Heart left ventricle (tissue), 16 donors: ENCODE measurements around the gene SBNO2. TPM values are rescaled to one million over a fixed set of nuclear protein-coding genes. Genes with fewer than 3 reads are reported as not detected.

Experiments used
- ATAC-seq, 4 donors: fragments of 200-7000 bp; cut with Tn5 transposase; one replicate each; pipeline ENCODE4 v1.9.1; 2020 to 2022; ENCODE audit warnings: moderate library complexity in 4 of 4, mild to moderate bottlenecking in 3 of 4, moderate number of reproducible peaks in 1 of 4
- DNase-seq, 5 donors: peaks; one replicate each; pipeline ENCODE4 v3.0.0-alpha.2; 2020
- H3K27ac ChIP-seq, 12 donors: fragments of 200-600 bp; sonication (generic) in 4 of 12; one replicate each; pipeline versions ENCODE4 v1.5.0 to v1.8.0; 2016 to 2022; ENCODE audit warnings: mild to moderate bottlenecking in 2 of 12
- H3K27me3 ChIP-seq, 9 donors: fragments of 200-600 bp; sonication (generic) in 2 of 9; one replicate each; pipeline versions ENCODE4 v1.5.1 to v1.8.0; 2016 to 2022; ENCODE audit warnings: mild to moderate bottlenecking in 3 of 9
- H3K36me3 ChIP-seq, 9 donors: fragments of 200-600 bp; sonication (generic) in 2 of 9; one replicate each; pipeline versions ENCODE4 v1.5.0 to v1.8.0; 2018 to 2022; ENCODE audit warnings: mild to moderate bottlenecking in 2 of 9
- H3K4me1 ChIP-seq, 12 donors: fragments of 200-600 bp; sonication (generic) in 4 of 12; one replicate each; pipeline versions ENCODE4 v1.5.0 to v1.8.0; 2016 to 2022; ENCODE audit warnings: mild to moderate bottlenecking in 3 of 12
- H3K4me3 ChIP-seq, 12 donors: fragments of 200-600 bp; sonication (generic) in 4 of 12; one replicate each; pipeline versions ENCODE4 v1.5.0 to v1.8.0; 2017 to 2022; ENCODE audit warnings: mild to moderate bottlenecking in 9 of 12, moderate library complexity in 4 of 12
- H3K9me3 ChIP-seq, 12 donors: fragments of 200-600 bp; sonication (generic) in 4 of 12; one replicate each; pipeline versions ENCODE4 v1.5.0 to v1.8.0; 2016 to 2022; ENCODE audit warnings: mild to moderate bottlenecking in 1 of 12
- POLR2A ChIP-seq, 2 donors: fragments of 450-650 bp; IDR thresholded peaks; one replicate each; pipeline ENCODE4 v1.6.1; 2017; ENCODE audit warnings: antibody characterized with exemption in 2 of 2, mild to moderate bottlenecking in 2 of 2, moderate library complexity in 2 of 2
- WGBS, 4 donors: extraction: QIAGEN DNeasy Blood & Tissue Kit in 2 of 4; methylation state at CpG; one replicate each; pipeline versions ENCODE4 v1.1.5 to v1.1.7; 2013 to 2018; 5-methylcytosine and 5-hydroxymethylcytosine counted together
- intact Hi-C, 10 donors: fragments of 100-400 bp; cut with DNase I; formaldehyde crosslinking; loops; one replicate each; pipeline versions ENCODE4 v1.11.1 to v1.14.2; 2022
- polyA plus RNA-seq, 2 donors: library from polyadenylated mRNA; stranded (reverse); fragments of 200-250 nt; gene quantifications; one replicate each; pipeline ENCODE4 v1.2.3, GENCODE V29; 2013
- total RNA-seq, 9 donors: library from RNA; depleted of rRNA in 2 of 9; stranded (reverse); fragments of >200 nt in 2 of 9; fragmentation: NEBNext Ultra II Directional in 3 of 9; extraction: Animal tissue kit (Norgen Biotek cat#: 25700) in 3 of 9; gene quantifications; one replicate each; pipeline versions ENCODE4 v1.1.0 to v1.2.4, GENCODE V29; 2016 to 2023
- TF ChIP-seq, protein P1 (sequence below), 12 donors: fragments of 200-600 bp; sonication (generic) in 4 of 12; IDR thresholded peaks; one replicate each; pipeline versions ENCODE4 v1.5.0 to v1.8.0; 2018 to 2022; ENCODE audit warnings: antibody characterized with exemption in 12 of 12, mild to moderate bottlenecking in 5 of 12
- donor health status: ischemic (EF 13 %, LVEDD 7.1; RV severe dilation, severe dysfunction).
- donor health status: healthy with polysubstance abuse.
- donor health status: DM: no; HTN: yes; CAD: no.
- donor health status: DM: no; HTN: no; CAD: no.
- donor health status: ischemic (EF 25% LVEDD 6.9; RV normal size, moderate dysfunction).
- donor health status: ischemic (EF 25% LVEDD 5.7; RV mildly dilated, moderate dysfunction).
- donor health status: healthy.
- donor health status: DM: yes; HTN: yes; CAD: no.
- donor health status: ischemic (EF 35%, LVEDD 5.7; RV mildly dilated, moderate dysfunction).
- donor health status: nonischemic (EF 11% LVEDD 7.7; RV severe dilation, severe dysfunction).
- donor health status: DM: yes; HTN: yes; CAD: no.
- donor health status: PGD.
- donor health status: ischemic (EF 29% LVEDD 5.4; RV normal size, mild dysfunction).
- donor health status: nonischemic (EF 23%, LVEDD 6.1; RV moderate dilation, normal function).

Gene SBNO2
- total and polyA plus RNA-seq, 11 donors = 9.9 to 78.9 (median 18.7) TPM

DNA sequence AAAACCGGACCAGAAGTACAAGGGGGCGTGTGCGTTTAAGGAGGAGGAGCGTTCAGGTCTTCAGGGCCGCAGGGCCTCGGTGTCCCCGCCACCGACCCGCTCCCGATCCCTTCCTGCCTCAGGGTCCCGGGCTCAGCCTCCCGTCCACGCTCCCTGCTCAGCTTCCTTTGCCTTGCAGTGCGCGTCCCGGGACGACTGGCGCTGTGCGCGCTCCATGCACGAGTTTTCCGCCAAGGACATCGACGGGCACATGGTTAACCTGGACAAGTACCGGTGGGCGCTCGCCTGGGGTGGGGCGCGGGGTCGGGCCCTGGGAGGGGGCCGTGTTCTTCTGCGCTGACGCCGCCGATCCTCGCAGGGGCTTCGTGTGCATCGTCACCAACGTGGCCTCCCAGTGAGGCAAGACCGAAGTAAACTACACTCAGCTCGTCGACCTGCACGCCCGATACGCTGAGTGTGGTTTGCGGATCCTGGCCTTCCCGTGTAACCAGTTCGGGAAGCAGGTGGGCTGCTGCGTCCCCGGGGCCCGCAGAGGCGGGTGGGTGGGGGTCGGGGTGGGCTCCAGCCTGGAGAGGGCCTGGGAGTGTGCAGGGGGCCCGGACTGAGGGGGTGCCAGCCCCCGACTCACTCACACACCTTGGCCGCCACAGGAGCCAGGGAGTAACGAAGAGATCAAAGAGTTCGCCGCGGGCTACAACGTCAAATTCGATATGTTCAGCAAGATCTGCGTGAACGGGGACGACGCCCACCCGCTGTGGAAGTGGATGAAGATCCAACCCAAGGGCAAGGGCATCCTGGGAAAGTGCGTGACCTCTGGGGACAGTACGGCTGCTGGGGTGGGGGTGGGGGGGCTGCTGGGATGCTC lies 68.8 kb downstream of the SBNO2 start:
- intact Hi-C loops = no loop called here

GRCh38 chr19:1104311-1105007 lies 69.6 kb downstream of the SBNO2 start:
- ATAC-seq (peak in 3 of 4 donors; percentile 14 to 54 (median 42)), DNase-seq (peak; percentile 72 to 90 (median 85))
- intact Hi-C loops = loop anchor here in 5 of 10 donors (5.0 kb wide), 3 partner anchors 77 to 168 kb away; partner anchors contain the start of genes RNU6-2 (in 4 of the 5), TMEM259 (in 4 of the 5) and CNN2 (in 1 of the 5)
- 0 to 1% (median 1%) methylated on average over 34 to 93 of the region's 93 CpGs for WGBS, 4 donors
- peak overlapping the region; percentile 35 to 95 (median 76) for H3K4me3 ChIP-seq
- peaks cover 0 to 67% (median 50%) of the 10 kb centered on the region in 12 donors for H3K4me1 ChIP-seq
- peak overlapping the region; percentile 79 to 100 (median 98) for H3K27ac ChIP-seq
- H3K36me3 ChIP-seq = peaks cover 0 to 37% (median 32%) of the 10 kb centered on the region in 9 donors
- no peaks in the 10 kb centered on the region for H3K27me3 ChIP-seq
- peaks cover 0 to 6% (median 0%) of the 10 kb centered on the region in 12 donors for H3K9me3 ChIP-seq
- TF ChIP-seq POLR2A (IDR thresholded peaks at IDR 0.05) = no peak
- TF ChIP-seq, protein P1, sequence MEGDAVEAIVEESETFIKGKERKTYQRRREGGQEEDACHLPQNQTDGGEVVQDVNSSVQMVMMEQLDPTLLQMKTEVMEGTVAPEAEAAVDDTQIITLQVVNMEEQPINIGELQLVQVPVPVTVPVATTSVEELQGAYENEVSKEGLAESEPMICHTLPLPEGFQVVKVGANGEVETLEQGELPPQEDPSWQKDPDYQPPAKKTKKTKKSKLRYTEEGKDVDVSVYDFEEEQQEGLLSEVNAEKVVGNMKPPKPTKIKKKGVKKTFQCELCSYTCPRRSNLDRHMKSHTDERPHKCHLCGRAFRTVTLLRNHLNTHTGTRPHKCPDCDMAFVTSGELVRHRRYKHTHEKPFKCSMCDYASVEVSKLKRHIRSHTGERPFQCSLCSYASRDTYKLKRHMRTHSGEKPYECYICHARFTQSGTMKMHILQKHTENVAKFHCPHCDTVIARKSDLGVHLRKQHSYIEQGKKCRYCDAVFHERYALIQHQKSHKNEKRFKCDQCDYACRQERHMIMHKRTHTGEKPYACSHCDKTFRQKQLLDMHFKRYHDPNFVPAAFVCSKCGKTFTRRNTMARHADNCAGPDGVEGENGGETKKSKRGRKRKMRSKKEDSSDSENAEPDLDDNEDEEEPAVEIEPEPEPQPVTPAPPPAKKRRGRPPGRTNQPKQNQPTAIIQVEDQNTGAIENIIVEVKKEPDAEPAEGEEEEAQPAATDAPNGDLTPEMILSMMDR (IDR thresholded peaks at IDR 0.05) = peak in 1 of 12 donors; percentile 6

More for the DNA sequence above, 68.8 kb downstream of the SBNO2 start:
- DNase-seq = no peak
- ATAC-seq = no peak
- Histone ChIP-seq H3K4me3 (peak overlapping the region; percentile 35 to 95 (median 76)), H3K4me1 (peaks cover 0 to 60% (median 48%) of the 10 kb centered on the region in 12 donors), H3K9me3 (no peaks in the 10 kb centered on the region), H3K27me3 (no peaks in the 10 kb centered on the region), H3K27ac (peak overlapping the region; percentile 79 to 100 (median 98)), H3K36me3 (peaks cover 0 to 45% (median 32%) of the 10 kb centered on the region in 9 donors)
- WGBS, 4 donors = 28 to 64% (median 42%) methylated on average over 22 to 69 of the region's 69 CpGs
- TF ChIP-seq POLR2A (IDR thresholded peaks at IDR 0.05) = no peak
- TF ChIP-seq, protein P1 (IDR thresholded peaks at IDR 0.05) = no peak

DNA sequence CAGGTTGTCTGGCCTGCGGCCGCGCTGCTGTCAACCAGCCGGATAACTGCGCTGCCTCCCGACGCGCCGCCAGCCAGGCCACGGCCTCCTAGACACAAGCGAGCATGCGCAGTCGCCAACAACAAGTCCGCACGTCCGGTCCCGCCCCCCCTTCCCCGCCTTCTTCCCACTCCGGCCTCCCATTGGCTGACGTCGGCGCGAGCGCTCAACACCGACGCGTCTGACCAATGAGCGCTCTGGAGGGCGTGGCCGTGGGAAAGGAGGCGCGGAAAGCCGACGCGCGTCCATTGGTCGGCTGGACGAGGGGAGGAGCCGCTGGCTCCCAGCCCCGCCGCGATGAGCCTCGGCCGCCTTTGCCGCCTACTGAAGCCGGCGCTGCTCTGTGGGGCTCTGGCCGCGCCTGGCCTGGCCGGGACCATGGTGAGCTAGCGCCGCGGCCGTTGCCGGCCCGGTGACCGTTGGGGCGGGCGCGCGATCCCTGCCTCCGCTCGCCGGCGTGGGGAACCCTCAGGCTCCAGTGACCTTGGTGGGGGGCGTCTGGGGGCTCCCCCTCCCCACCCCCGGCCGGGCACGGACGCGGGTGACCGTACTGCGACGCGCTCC lies 70.3 kb downstream of the SBNO2 start, which contains the start of gene GPX4:
Gene GPX4 (plus strand): TSS at position 287 of the 603 bp plus-strand sequence. CDS start 50 bp downstream, at position 337.
- intact Hi-C loops = loop anchor here in 5 of 10 donors (1.0 to 5.0 kb wide), 4 partner anchors 9 to 168 kb away; partner anchors contain the start of genes RNU6-2 (in 4 of the 5), TMEM259 (in 4 of the 5), CNN2 (in 1 of the 5) and POLR2E (in 1 of the 5)
- Histone ChIP-seq H3K9me3 (peaks cover 0 to 6% (median 0%) of the 10 kb centered on the region in 12 donors), H3K4me1 (peaks cover 0 to 74% (median 56%) of the 10 kb centered on the region in 12 donors), H3K4me3 (peak within 1 kb of the TSS; percentile 35 to 95 (median 76)), H3K27ac (peak within 1 kb of the TSS; percentile 79 to 100 (median 98)), H3K36me3 (peaks cover 0 to 31% (median 27%) of the 10 kb centered on the region in 9 donors), H3K27me3 (no peaks in the 10 kb centered on the region)
- 0 to 1% (median 0%) methylated on average over 46 to 75 of the region's 75 CpGs for WGBS, 4 donors
- peak; percentile 40 to 96 for TF ChIP-seq POLR2A (IDR thresholded peaks at IDR 0.05)
- TF ChIP-seq, protein P1 (IDR thresholded peaks at IDR 0.05) = no peak
- ATAC-seq (peak; percentile 85 to 91 (median 90)), DNase-seq (peak; percentile 99 to 100 (median 100))
